Liver (tissue), 5 donors: Measurements from ENCODE around the gene CBL. TPM values are rescaled to one million over a fixed set of nuclear protein-coding genes. Genes with fewer than 3 reads are reported as not detected.

Source experiments
- polyA plus RNA-seq, 2 donors: library from polyadenylated mRNA; stranded (reverse) in 1 of 2; unstranded in 1 of 2; fragments of 200-250 nt in 1 of 2; fragments of >200 nt in 1 of 2; fragmentation: Nextera tagmentation in 1 of 2; extraction: Ambion mirVana in 1 of 2; gene quantifications; one replicate each; pipeline versions ENCODE4 v1.2.1 to v1.2.3, GENCODE V29; 2013 to 2015
- small RNA-seq: library from RNA; depleted of rRNA; stranded (forward); fragments of <200 nt; gene quantifications from one replicate; pipeline ENCODE3, GENCODE V24; 2014
- total RNA-seq, 2 donors: library from RNA; depleted of rRNA; stranded (reverse); fragments of >200 nt; gene quantifications; one replicate each; pipeline ENCODE4 v1.2.3, GENCODE V29; 2014
- donor health status: healthy.
- donor health status: healthy.
- donor health status: healthy.

CBL gene
- total and polyA plus RNA-seq, 4 donors, result 1.6 to 5.5 (median 3.5) TPM

Small RNA genes lying within 50 kb of the gene (small RNA-seq; reads per million reads assigned to genes)
- not detected for gene RF01225
- gene RNU6-262P, result not detected

Other genes with a start within 250 kb of the CBL start
- gene FOXR1, start 234.6 kb upstream of the CBL start, total RNA-seq, result not detected
- gene FOXR1, start 234.6 kb upstream of the CBL start, polyA plus RNA-seq, result not detected
- 10 to 100 TPM; 12.0 to 33.6 TPM for gene CENATAC, start 208.2 kb upstream of the CBL start, total RNA-seq
- gene CENATAC, start 208.2 kb upstream of the CBL start, polyA plus RNA-seq, result 10 to 100 TPM in 1 of 2 donors, 1 to 10 TPM in 1; 6.0 to 14.5 TPM
- gene RPS25, start 188.0 kb upstream of the CBL start, total RNA-seq, result 100 to 1,000 TPM; 228 to 294 TPM
- 100 to 1,000 TPM; 477 to 499 TPM for gene RPS25, start 188.0 kb upstream of the CBL start, polyA plus RNA-seq
- 10 to 100 TPM; 32.8 to 35.7 TPM for gene TRAPPC4, start 187.6 kb upstream of the CBL start, total RNA-seq
- 10 to 100 TPM; 21.1 to 32.1 TPM for gene TRAPPC4, start 187.6 kb upstream of the CBL start, polyA plus RNA-seq
- gene SLC37A4, start 175.5 kb upstream of the CBL start, total RNA-seq, result 100 to 1,000 TPM in 1 of 2 donors, 10 to 100 TPM in 1; 62.7 to 184 TPM
- gene SLC37A4, start 175.5 kb upstream of the CBL start, polyA plus RNA-seq, result 10 to 100 TPM; 93.8 to 98.7 TPM
- gene HYOU1, start 149.1 kb upstream of the CBL start, total RNA-seq, result 100 to 1,000 TPM in 1 of 2 donors, 10 to 100 TPM in 1; 46.3 to 270 TPM
- gene HYOU1, start 149.1 kb upstream of the CBL start, polyA plus RNA-seq, result 100 to 1,000 TPM in 1 of 2 donors, 10 to 100 TPM in 1; 41.6 to 191 TPM
- gene VPS11, start 138.5 kb upstream of the CBL start, total RNA-seq, result 10 to 100 TPM; 12.9 to 17.4 TPM
- gene VPS11, start 138.5 kb upstream of the CBL start, polyA plus RNA-seq, result 10 to 100 TPM in 1 of 2 donors, 1 to 10 TPM in 1; 7.2 to 11.5 TPM
- 100 to 1,000 TPM in 1 of 2 donors, 10 to 100 TPM in 1; 10.5 to 224 TPM for gene HMBS, start 121.5 kb upstream of the CBL start, total RNA-seq
- 10 to 100 TPM; 21.2 to 32.2 TPM for gene HMBS, start 121.5 kb upstream of the CBL start, polyA plus RNA-seq
- 10 to 100 TPM; 12.8 to 40.5 TPM for gene DPAGT1, start 104.5 kb upstream of the CBL start, total RNA-seq
- gene DPAGT1, start 104.5 kb upstream of the CBL start, polyA plus RNA-seq, result 10 to 100 TPM; 34.3 to 48.0 TPM
- gene C2CD2L, start 99.0 kb upstream of the CBL start, total RNA-seq, result 1 to 10 TPM; 3.5 to 6.1 TPM
- 1 to 10 TPM; 2.5 to 6.3 TPM for gene C2CD2L, start 99.0 kb upstream of the CBL start, polyA plus RNA-seq
- 10 to 100 TPM; 10.2 to 14.3 TPM for gene HINFP, start 84.8 kb upstream of the CBL start, total RNA-seq
- 1 to 10 TPM; 6.4 to 6.5 TPM for gene HINFP, start 84.8 kb upstream of the CBL start, polyA plus RNA-seq
- gene ABCG4, start 57.3 kb upstream of the CBL start, total RNA-seq, result under 1 TPM; 0.05 to 0.17 TPM
- gene ABCG4, start 57.3 kb upstream of the CBL start, polyA plus RNA-seq, result under 1 TPM in 1 of 2 donors, not detected in 1; 0.03 TPM
- 10 to 100 TPM; 11.0 to 12.0 TPM for gene NLRX1, start 37.6 kb upstream of the CBL start, total RNA-seq
- 1 to 10 TPM; 4.2 to 9.8 TPM for gene NLRX1, start 37.6 kb upstream of the CBL start, polyA plus RNA-seq
- under 1 TPM in 1 of 2 donors, not detected in 1; 0.17 TPM for gene NHERF4, start 20.9 kb upstream of the CBL start, total RNA-seq
- under 1 TPM in 1 of 2 donors, not detected in 1; 0.03 TPM for gene NHERF4, start 20.9 kb upstream of the CBL start, polyA plus RNA-seq
- gene MCAM, start 110.8 kb downstream of the CBL start, total RNA-seq, result 10 to 100 TPM in 1 of 2 donors, 1 to 10 TPM in 1; 8.4 to 49.6 TPM
- 10 to 100 TPM in 1 of 2 donors, 1 to 10 TPM in 1; 2.2 to 10.3 TPM for gene MCAM, start 110.8 kb downstream of the CBL start, polyA plus RNA-seq
- gene RNF26, start 128.2 kb downstream of the CBL start, total RNA-seq, result 1 to 10 TPM; 6.3 to 9.2 TPM
- gene RNF26, start 128.2 kb downstream of the CBL start, polyA plus RNA-seq, result 10 to 100 TPM; 13.0 to 19.1 TPM
- 1 to 10 TPM; 2.2 to 4.4 TPM for gene C1QTNF5, start 134.5 kb downstream of the CBL start, total RNA-seq
- gene C1QTNF5, start 134.5 kb downstream of the CBL start, polyA plus RNA-seq, result 1 to 10 TPM; 1.9 to 6.4 TPM
- gene MFRP, start 140.4 kb downstream of the CBL start, total RNA-seq, result not detected
- not detected for gene MFRP, start 140.4 kb downstream of the CBL start, polyA plus RNA-seq
- gene USP2, start 175.4 kb downstream of the CBL start, total RNA-seq, result 1 to 10 TPM in 1 of 2 donors, under 1 TPM in 1; 0.65 to 4.4 TPM
- 1 to 10 TPM; 2.0 to 2.2 TPM for gene USP2, start 175.4 kb downstream of the CBL start, polyA plus RNA-seq
- 1 to 10 TPM in 1 of 2 donors, under 1 TPM in 1; 0.51 to 1.3 TPM for gene THY1, start 216.8 kb downstream of the CBL start, total RNA-seq
- gene THY1, start 216.8 kb downstream of the CBL start, polyA plus RNA-seq, result 1 to 10 TPM in 1 of 2 donors, under 1 TPM in 1; 0.92 to 5.1 TPM